SU-DHL-6 (cell line): ENCODE measurements around the gene CD300H.

Experiments used
- H2AFZ ChIP-seq: fragments of 200-600 bp; sonication (generic); 2 replicates; pipeline ENCODE4 v1.6.1; 2014; ENCODE audit warnings: low read depth, mild to moderate bottlenecking, moderate library complexity, mixed read lengths, antibody characterized with exemption, low read length; ENCODE audit not compliant: severe bottlenecking
- H3F3A ChIP-seq: fragments of 200-600 bp; shearing (Covaris generic); 2 replicates; pipeline ENCODE4 v1.6.0; 2016; ENCODE audit warnings: antibody characterized with exemption, mild to moderate bottlenecking; ENCODE audit not compliant: insufficient read depth
- H3K27ac ChIP-seq: fragments of 200-600 bp; sonication (generic); 2 replicates; pipeline ENCODE4 v1.5.1; 2016; ENCODE audit warnings: low read depth, mild to moderate bottlenecking, low read length, moderate library complexity, mixed read lengths
- H3K27me3 ChIP-seq: fragments of 200-600 bp; sonication (generic), shearing (Covaris generic); 2 replicates; pipeline ENCODE4 v1.6.0; 2014; ENCODE audit warnings: mild to moderate bottlenecking, low read length
- H3K36me3 ChIP-seq: fragments of 200-600 bp; sonication (generic); 2 replicates; pipeline ENCODE4 v1.6.1; 2014; ENCODE audit warnings: mild to moderate bottlenecking, low read length, mixed read lengths
- H3K4me2 ChIP-seq: fragments of 300-600, 200-600 bp; shearing (Covaris generic), sonication (generic); 2 replicates; pipeline ENCODE4 v1.6.0; 2014; ENCODE audit warnings: low read length, low read depth, mild to moderate bottlenecking; ENCODE audit not compliant: poor library complexity, severe bottlenecking
- H3K4me3 ChIP-seq: fragments of 200-600 bp; sonication (generic); 2 replicates; pipeline ENCODE4 v1.5.1; 2014; ENCODE audit warnings: antibody characterized with exemption, low read length, mild to moderate bottlenecking, mixed read lengths; ENCODE audit not compliant: insufficient read depth, poor library complexity, severe bottlenecking
- H3K79me2 ChIP-seq: fragments of 200-600 bp; sonication (generic); 2 replicates; pipeline ENCODE4 v1.6.1; 2014; ENCODE audit warnings: mild to moderate bottlenecking, low read length, moderate library complexity; ENCODE audit not compliant: insufficient read depth
- H3K9ac ChIP-seq: fragments of 200-600 bp; sonication (generic); 2 replicates; pipeline ENCODE4 v1.7.0; 2014; ENCODE audit warnings: mild to moderate bottlenecking, low read length
- H3K9me2 ChIP-seq: fragments of 200-600 bp; sonication (generic); replicated peaks from 2 replicates; pipeline ENCODE4 v1.6.1; 2014; ENCODE audit warnings: low read length; ENCODE audit not compliant: insufficient read depth
- H3K9me3 ChIP-seq: fragments of 200-600 bp; sonication (generic); 2 replicates; pipeline ENCODE4 v1.6.1; 2014; ENCODE audit warnings: low read length, mixed read lengths; ENCODE audit not compliant: insufficient read depth
- H4K20me1 ChIP-seq: fragments of 200-600 bp; sonication (generic); 2 replicates; pipeline ENCODE4 v1.6.1; 2014; ENCODE audit warnings: low read depth, mild to moderate bottlenecking, antibody characterized with exemption, low read length, moderate library complexity, mixed read lengths
- EZH2phosphoT487 ChIP-seq: fragments of 200-600 bp; sonication (generic), shearing (Covaris generic); conservative IDR thresholded peaks from 2 replicates; pipeline ENCODE4 v1.6.1; 2018; ENCODE audit warnings: mild to moderate bottlenecking, antibody characterized with exemption, low read length, moderate library complexity, mixed read lengths
- TF ChIP-seq, protein P1 (sequence below): fragments of 200-600 bp; sonication (generic); IDR thresholded peaks from one replicate; pipeline ENCODE4 v1.5.1; 2017; ENCODE audit warnings: antibody characterized with exemption, mild to moderate bottlenecking, low read length, moderate library complexity; ENCODE audit not compliant: insufficient read depth, poor library complexity, severe bottlenecking

CD300H gene

DNA sequence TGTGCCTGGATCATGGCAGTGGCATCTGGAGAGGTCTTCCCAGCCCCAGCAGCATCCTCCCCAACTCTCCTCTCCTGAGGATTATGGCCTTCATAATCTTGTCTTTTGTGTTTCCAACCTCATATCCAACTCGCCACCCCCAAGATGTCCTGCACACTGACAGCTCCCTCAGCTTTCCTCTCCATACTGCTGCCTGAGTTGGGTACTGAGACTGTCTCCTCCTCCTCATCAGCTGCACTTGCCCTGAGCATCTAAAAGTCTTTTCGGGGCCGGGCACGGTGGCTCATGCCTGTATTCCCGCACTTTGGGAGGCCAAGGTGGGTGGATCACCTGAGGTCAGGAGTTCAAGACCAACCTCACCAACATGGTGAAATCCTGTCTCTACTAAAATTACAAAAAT is 38.1 kb downstream of the CD300H start:
- Histone ChIP-seq H3K4me3 (no peak overlapping the region), H3K9me2 (no peaks in the 10 kb centered on the region), H3K9me3 (no peaks in the 10 kb centered on the region), H3K27ac (no peak overlapping the region), H2AFZ (no peak overlapping the region), H3K27me3 (no peaks in the 10 kb centered on the region), H3K9ac (no peak overlapping the region), H3K4me2 (no peak overlapping the region), H3K79me2 (no peaks in the 10 kb centered on the region), H3F3A (no peaks in the 10 kb centered on the region), H3K36me3 (no peaks in the 10 kb centered on the region), H4K20me1 (no peaks in the 10 kb centered on the region)
- TF ChIP-seq EZH2phosphoT487, result no peak
- TF ChIP-seq, protein P1, sequence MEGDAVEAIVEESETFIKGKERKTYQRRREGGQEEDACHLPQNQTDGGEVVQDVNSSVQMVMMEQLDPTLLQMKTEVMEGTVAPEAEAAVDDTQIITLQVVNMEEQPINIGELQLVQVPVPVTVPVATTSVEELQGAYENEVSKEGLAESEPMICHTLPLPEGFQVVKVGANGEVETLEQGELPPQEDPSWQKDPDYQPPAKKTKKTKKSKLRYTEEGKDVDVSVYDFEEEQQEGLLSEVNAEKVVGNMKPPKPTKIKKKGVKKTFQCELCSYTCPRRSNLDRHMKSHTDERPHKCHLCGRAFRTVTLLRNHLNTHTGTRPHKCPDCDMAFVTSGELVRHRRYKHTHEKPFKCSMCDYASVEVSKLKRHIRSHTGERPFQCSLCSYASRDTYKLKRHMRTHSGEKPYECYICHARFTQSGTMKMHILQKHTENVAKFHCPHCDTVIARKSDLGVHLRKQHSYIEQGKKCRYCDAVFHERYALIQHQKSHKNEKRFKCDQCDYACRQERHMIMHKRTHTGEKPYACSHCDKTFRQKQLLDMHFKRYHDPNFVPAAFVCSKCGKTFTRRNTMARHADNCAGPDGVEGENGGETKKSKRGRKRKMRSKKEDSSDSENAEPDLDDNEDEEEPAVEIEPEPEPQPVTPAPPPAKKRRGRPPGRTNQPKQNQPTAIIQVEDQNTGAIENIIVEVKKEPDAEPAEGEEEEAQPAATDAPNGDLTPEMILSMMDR, result no peak

DNA sequence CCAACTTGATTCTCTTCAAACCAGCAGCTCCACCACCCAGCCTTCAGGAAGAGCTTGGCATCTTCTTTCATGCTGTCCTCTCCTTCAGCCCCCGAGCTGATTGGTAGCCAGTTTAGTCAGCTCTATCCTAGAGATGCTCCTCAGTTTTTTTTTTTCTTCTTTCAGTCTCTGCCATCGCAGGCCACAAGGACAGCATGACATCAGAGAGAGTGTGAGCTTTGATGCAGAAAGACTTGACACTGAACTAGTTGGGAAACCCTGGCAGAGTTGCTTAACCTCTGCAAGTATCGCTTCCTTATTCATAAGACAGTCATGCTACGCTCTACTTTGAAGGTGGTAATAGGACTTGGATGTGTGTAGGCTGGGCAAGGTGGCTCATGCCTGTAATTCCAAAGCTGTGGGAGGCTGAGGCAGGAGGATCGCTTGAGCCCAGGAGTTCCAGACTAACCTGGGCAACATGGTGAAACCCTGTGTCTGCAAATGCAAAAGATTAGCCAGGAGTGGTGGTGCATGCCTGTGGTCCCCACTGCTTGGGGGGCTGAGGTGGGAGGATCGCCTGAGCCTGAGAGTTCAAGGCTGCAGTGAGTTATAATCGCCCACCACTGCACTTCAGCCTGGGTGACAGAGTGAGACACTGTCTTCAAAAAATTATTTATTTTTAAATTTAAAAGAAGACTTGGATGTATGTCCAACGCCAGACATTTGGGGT is 38.7 kb downstream of the CD300H start:
- H3K27ac ChIP-seq, result no peak overlapping the region
- H2AFZ ChIP-seq, result no peak overlapping the region
- H3K79me2 ChIP-seq, result no peaks in the 10 kb centered on the region
- no peaks in the 10 kb centered on the region for H3F3A ChIP-seq
- no peak overlapping the region for H3K4me3 ChIP-seq
- TF ChIP-seq, protein P1, result no peak
- TF ChIP-seq EZH2phosphoT487, result no peak
- no peaks in the 10 kb centered on the region for H3K9me2 ChIP-seq
- no peaks in the 10 kb centered on the region for H3K9me3 ChIP-seq
- H3K4me2 ChIP-seq, result no peak overlapping the region
- H3K9ac ChIP-seq, result no peak overlapping the region
- H3K36me3 ChIP-seq, result no peaks in the 10 kb centered on the region
- H3K27me3 ChIP-seq, result no peaks in the 10 kb centered on the region
- H4K20me1 ChIP-seq, result no peaks in the 10 kb centered on the region

DNA sequence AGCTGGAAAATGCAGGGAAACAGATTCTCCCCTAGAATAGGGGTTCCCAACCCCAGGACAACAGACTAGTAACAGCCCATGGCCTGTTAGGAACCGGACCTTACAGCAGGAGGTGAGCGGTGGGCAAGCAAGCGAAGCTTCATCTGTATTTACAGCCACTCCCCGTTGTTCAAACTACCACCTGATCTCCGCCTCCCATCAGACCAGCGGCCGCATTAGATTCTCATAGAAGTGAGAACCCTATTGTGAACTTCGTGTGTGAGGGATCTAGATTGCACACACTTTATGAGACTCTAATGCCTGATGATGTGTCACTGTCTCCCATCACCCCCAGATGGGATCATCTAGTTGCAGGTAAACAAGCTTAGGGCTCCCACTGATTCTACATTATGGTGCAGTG is 39.6 kb downstream of the CD300H start:
- Histone ChIP-seq H3F3A (no peaks in the 10 kb centered on the region), H3K9me3 (no peaks in the 10 kb centered on the region), H4K20me1 (no peaks in the 10 kb centered on the region), H3K36me3 (no peaks in the 10 kb centered on the region), H3K27me3 (no peaks in the 10 kb centered on the region), H3K79me2 (no peaks in the 10 kb centered on the region), H3K9ac (no peak overlapping the region), H2AFZ (no peak overlapping the region), H3K4me3 (no peak overlapping the region), H3K27ac (no peak overlapping the region), H3K9me2 (no peaks in the 10 kb centered on the region), H3K4me2 (no peak overlapping the region)
- TF ChIP-seq, protein P1, result no peak
